Measurements from ENCODE around the gene TAP2. TPM values are rescaled to one million over a fixed set of nuclear protein-coding genes. Genes with fewer than 3 reads are reported as not detected.

TAP2 gene
- total and polyA plus RNA-seq, 2 experiments from 2014 or later: 4.9 to 102 TPM

DNA sequence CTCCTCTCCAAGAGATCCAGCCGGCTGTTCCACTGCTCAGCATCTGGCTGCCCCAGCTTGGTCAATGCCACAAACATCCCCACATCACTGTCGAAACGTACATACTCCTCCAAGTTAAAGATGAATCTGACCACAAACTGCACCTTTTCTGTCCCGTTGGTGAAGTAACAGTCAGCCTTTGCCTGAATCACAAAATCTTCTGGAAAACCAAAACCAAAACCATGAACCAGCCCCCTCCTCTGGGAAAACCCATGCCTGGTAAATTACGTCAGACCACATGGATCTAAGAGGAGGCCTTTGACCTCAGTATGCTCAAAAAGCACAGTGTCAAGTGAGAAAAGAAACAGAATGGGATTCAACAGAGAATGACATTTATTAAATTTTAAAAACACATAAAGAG lies 23.4 kb downstream of the TAP2 start:
- Histone ChIP-seq H2AFZ (no peak overlapping the region), H3K4me2 (no peak overlapping the region), H3K4me3 (no peak overlapping the region), H3F3A (replicated peaks; ENCODE audit: low read depth) (no peaks in the 10 kb centered on the region), H3K27me3 (ENCODE audit: insufficient read depth) (no peaks in the 10 kb centered on the region), H3K9me2 (ENCODE audit: insufficient read depth) (peaks cover 5% of the 10 kb centered on the region), H3K27ac (ENCODE audit: low read depth) (no peak overlapping the region), H3K36me3 (ENCODE audit: insufficient read depth) (no peaks in the 10 kb centered on the region), H3K4me1 (ENCODE audit: insufficient read depth) (no peaks in the 10 kb centered on the region), H4K20me1 (replicated peaks; ENCODE audit: insufficient read depth) (no peaks in the 10 kb centered on the region), H3K79me2 (replicated peaks; ENCODE audit: insufficient read depth) (no peaks in the 10 kb centered on the region)
- no peak for TF ChIP-seq CREB1 (CRISPR knock-in tag; IDR thresholded peaks at IDR 0.05; ENCODE audit: low read depth)
- TF ChIP-seq EZH2 (IDR thresholded peaks at IDR 0.05; ENCODE audit: low read depth, unreplicated experiment): no peak
- TF ChIP-seq POLR2AphosphoS5 (IDR thresholded peaks at IDR 0.05; ENCODE audit: low read depth): no peak
- TF ChIP-seq STAT1 (IDR thresholded peaks at IDR 0.05; ENCODE audit: unreplicated experiment): no peak
- TF ChIP-seq, protein P1, sequence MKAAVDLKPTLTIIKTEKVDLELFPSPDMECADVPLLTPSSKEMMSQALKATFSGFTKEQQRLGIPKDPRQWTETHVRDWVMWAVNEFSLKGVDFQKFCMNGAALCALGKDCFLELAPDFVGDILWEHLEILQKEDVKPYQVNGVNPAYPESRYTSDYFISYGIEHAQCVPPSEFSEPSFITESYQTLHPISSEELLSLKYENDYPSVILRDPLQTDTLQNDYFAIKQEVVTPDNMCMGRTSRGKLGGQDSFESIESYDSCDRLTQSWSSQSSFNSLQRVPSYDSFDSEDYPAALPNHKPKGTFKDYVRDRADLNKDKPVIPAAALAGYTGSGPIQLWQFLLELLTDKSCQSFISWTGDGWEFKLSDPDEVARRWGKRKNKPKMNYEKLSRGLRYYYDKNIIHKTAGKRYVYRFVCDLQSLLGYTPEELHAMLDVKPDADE (IDR thresholded peaks at IDR 0.05): no peak
- TF ChIP-seq ZNF114 (CRISPR knock-in tag; IDR thresholded peaks at IDR 0.05): no peak
- TF ChIP-seq JUNB (IDR thresholded peaks at IDR 0.05; ENCODE audit: unreplicated experiment): no peak
- no peak for TF ChIP-seq NANOG (IDR thresholded peaks at IDR 0.05; ENCODE audit: borderline replicate concordance)
- TF ChIP-seq, protein P2, sequence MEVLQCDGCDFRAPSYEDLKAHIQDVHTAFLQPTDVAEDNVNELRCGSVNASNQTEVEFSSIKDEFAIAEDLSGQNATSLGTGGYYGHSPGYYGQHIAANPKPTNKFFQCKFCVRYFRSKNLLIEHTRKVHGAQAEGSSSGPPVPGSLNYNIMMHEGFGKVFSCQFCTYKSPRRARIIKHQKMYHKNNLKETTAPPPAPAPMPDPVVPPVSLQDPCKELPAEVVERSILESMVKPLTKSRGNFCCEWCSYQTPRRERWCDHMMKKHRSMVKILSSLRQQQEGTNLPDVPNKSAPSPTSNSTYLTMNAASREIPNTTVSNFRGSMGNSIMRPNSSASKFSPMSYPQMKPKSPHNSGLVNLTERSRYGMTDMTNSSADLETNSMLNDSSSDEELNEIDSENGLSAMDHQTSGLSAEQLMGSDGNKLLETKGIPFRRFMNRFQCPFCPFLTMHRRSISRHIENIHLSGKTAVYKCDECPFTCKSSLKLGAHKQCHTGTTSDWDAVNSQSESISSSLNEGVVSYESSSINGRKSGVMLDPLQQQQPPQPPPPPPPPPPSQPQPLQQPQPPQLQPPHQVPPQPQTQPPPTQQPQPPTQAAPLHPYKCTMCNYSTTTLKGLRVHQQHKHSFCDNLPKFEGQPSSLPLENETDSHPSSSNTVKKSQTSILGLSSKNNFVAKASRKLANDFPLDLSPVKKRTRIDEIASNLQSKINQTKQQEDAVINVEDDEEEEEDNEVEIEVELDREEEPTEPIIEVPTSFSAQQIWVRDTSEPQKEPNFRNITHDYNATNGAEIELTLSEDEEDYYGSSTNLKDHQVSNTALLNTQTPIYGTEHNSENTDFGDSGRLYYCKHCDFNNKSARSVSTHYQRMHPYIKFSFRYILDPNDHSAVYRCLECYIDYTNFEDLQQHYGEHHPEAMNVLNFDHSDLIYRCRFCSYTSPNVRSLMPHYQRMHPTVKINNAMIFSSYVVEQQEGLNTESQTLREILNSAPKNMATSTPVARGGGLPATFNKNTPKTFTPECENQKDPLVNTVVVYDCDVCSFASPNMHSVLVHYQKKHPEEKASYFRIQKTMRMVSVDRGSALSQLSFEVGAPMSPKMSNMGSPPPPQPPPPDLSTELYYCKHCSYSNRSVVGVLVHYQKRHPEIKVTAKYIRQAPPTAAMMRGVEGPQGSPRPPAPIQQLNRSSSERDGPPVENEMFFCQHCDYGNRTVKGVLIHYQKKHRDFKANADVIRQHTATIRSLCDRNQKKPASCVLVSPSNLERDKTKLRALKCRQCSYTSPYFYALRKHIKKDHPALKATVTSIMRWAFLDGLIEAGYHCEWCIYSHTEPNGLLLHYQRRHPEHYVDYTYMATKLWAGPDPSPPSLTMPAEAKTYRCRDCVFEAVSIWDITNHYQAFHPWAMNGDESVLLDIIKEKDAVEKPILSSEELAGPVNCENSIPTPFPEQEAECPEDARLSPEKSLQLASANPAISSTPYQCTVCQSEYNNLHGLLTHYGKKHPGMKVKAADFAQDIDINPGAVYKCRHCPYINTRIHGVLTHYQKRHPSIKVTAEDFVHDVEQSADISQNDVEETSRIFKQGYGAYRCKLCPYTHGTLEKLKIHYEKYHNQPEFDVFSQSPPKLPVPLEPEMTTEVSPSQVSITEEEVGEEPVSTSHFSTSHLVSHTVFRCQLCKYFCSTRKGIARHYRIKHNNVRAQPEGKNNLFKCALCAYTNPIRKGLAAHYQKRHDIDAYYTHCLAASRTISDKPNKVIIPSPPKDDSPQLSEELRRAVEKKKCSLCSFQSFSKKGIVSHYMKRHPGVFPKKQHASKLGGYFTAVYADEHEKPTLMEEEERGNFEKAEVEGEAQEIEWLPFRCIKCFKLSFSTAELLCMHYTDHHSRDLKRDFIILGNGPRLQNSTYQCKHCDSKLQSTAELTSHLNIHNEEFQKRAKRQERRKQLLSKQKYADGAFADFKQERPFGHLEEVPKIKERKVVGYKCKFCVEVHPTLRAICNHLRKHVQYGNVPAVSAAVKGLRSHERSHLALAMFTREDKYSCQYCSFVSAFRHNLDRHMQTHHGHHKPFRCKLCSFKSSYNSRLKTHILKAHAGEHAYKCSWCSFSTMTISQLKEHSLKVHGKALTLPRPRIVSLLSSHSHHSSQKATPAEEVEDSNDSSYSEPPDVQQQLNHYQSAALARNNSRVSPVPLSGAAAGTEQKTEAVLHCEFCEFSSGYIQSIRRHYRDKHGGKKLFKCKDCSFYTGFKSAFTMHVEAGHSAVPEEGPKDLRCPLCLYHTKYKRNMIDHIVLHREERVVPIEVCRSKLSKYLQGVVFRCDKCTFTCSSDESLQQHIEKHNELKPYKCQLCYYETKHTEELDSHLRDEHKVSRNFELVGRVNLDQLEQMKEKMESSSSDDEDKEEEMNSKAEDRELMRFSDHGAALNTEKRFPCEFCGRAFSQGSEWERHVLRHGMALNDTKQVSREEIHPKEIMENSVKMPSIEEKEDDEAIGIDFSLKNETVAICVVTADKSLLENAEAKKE (CRISPR knock-in tag; IDR thresholded peaks at IDR 0.05): no peak
- TF ChIP-seq, protein P3, sequence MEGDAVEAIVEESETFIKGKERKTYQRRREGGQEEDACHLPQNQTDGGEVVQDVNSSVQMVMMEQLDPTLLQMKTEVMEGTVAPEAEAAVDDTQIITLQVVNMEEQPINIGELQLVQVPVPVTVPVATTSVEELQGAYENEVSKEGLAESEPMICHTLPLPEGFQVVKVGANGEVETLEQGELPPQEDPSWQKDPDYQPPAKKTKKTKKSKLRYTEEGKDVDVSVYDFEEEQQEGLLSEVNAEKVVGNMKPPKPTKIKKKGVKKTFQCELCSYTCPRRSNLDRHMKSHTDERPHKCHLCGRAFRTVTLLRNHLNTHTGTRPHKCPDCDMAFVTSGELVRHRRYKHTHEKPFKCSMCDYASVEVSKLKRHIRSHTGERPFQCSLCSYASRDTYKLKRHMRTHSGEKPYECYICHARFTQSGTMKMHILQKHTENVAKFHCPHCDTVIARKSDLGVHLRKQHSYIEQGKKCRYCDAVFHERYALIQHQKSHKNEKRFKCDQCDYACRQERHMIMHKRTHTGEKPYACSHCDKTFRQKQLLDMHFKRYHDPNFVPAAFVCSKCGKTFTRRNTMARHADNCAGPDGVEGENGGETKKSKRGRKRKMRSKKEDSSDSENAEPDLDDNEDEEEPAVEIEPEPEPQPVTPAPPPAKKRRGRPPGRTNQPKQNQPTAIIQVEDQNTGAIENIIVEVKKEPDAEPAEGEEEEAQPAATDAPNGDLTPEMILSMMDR (conservative IDR thresholded peaks at IDR 0.05; ENCODE audit: low read depth in 2 of 2): no peak
- TF ChIP-seq EZH2phosphoT487 (IDR thresholded peaks at IDR 0.05; ENCODE audit: unreplicated experiment): no peak
- no peak for TF ChIP-seq ZNF331 (CRISPR knock-in tag; IDR thresholded peaks at IDR 0.05; ENCODE audit: low read depth)
- TF ChIP-seq, protein P4, sequence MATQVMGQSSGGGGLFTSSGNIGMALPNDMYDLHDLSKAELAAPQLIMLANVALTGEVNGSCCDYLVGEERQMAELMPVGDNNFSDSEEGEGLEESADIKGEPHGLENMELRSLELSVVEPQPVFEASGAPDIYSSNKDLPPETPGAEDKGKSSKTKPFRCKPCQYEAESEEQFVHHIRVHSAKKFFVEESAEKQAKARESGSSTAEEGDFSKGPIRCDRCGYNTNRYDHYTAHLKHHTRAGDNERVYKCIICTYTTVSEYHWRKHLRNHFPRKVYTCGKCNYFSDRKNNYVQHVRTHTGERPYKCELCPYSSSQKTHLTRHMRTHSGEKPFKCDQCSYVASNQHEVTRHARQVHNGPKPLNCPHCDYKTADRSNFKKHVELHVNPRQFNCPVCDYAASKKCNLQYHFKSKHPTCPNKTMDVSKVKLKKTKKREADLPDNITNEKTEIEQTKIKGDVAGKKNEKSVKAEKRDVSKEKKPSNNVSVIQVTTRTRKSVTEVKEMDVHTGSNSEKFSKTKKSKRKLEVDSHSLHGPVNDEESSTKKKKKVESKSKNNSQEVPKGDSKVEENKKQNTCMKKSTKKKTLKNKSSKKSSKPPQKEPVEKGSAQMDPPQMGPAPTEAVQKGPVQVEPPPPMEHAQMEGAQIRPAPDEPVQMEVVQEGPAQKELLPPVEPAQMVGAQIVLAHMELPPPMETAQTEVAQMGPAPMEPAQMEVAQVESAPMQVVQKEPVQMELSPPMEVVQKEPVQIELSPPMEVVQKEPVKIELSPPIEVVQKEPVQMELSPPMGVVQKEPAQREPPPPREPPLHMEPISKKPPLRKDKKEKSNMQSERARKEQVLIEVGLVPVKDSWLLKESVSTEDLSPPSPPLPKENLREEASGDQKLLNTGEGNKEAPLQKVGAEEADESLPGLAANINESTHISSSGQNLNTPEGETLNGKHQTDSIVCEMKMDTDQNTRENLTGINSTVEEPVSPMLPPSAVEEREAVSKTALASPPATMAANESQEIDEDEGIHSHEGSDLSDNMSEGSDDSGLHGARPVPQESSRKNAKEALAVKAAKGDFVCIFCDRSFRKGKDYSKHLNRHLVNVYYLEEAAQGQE (IDR thresholded peaks at IDR 0.05; ENCODE audit: unreplicated experiment): no peak
- H3K36me3 Mint-ChIP-seq (ENCODE audit: low read depth): no peaks in the 10 kb centered on the region
- H3K27ac Mint-ChIP-seq: no peak overlapping the region
- DNase-seq (ENCODE audit: low spot score): no peak
- H3K4me1 Mint-ChIP-seq: no peaks in the 10 kb centered on the region
- ATAC-seq: no peak
- H3K27me3 Mint-ChIP-seq (ENCODE audit: insufficient read depth, low read depth, poor library complexity): peaks cover 2% of the 10 kb centered on the region
- no peaks in the 10 kb centered on the region for H3K9me3 Mint-ChIP-seq
- H3K4me3 Mint-ChIP-seq: no peak overlapping the region

All from GM23338 (cell line).